Stimulated activated CD4-positive, alpha-beta T cell treated with anti-CD3 and anti-CD28 coated beads, Interleukin-2, amount 100 ng/mL, for 24 hours (primary cell): Measurements from ENCODE around the gene ELOVL5.
A peak's percentile ranks its signal among the peaks of the same experiment; 100 is the strongest.
"Not testable (repeated sequence)": the region's sequence is repeated elsewhere in the genome, so short reads cannot be mapped to it uniquely, and the experiment has no call there.

Experiments
- DNase-seq, 2 donors: peaks; one replicate each; pipeline ENCODE4 v3.0.0-alpha.2; 2020

The ELOVL5 gene, protein sequence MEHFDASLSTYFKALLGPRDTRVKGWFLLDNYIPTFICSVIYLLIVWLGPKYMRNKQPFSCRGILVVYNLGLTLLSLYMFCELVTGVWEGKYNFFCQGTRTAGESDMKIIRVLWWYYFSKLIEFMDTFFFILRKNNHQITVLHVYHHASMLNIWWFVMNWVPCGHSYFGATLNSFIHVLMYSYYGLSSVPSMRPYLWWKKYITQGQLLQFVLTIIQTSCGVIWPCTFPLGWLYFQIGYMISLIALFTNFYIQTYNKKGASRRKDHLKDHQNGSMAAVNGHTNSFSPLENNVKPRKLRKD

DNA sequence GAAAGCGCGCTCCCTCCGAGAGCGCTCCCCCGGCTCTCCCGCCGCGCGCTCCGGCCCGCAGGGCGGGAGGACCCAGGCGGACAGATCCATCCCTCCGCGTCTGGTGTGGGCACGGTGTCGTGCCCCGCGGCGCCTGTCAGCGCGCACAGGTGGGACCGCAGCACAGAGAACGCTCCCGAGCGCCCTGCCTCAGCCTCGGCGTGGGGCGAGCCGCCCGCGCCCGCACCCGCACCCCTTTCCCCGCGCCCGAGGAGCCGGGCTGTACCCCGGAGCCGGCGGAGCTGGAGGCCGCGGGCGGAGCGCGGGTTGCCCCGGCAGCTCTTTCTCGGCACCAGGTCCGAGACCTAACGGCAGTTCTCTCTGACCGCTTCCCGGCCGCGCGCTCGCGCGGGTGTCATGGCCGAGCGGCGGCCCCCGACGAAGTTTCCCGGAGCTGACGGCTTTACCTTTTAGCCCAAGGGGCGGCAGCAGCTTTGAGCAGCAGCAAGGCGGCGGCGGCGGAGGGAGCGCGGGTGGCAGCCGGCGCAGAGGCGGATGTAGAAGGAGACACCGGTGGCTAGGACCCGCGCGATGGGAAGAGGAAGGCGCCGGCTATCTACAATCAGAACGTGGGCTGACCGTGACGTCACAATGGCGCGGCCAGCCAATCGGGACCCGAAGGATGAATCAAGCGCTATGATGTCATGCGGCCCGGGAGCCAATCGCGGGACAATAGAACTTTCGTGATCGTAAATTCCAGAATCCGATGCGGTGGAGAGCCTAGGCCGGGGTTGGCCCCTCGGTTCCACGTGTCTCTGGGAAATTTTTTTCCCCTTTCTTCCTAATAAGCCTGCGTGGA is at the start of gene ELOVL5:
ELOVL5 (minus strand) TSS at position 580 of the 838 bp plus-strand sequence. CDS start 53,251 bp downstream, outside the sequence.
- peak; percentile 97 to 98 for DNase-seq

DNA sequence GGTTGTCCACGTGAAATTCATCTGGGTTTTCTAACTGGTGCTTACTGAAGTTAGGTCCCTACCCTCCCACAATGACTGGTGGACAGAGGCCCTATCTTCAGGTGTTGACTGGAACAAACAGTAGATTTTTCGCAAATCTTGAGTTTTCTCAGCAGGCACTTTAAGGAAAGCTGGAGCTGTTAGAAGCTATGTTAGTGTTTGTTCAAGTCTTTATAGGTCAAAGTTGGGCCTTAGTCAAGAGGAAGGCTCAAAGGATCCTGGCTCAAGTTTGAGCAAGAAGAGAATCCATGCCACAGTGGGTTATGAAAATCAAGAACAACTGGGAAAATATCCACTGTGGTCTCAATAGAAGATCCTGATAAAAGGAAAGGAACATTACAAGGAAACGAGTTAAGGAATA is 48.5 kb upstream of the ELOVL5 start:
- DNase-seq: no peak

- no peak for DNase-seq
Observed at GRCh38 chr6:53395986-53396385, 47.2 kb upstream of the ELOVL5 start.

- no peak for DNase-seq
Observed at GRCh38 chr6:53394704-53395103, 46.0 kb upstream of the ELOVL5 start.

DNA sequence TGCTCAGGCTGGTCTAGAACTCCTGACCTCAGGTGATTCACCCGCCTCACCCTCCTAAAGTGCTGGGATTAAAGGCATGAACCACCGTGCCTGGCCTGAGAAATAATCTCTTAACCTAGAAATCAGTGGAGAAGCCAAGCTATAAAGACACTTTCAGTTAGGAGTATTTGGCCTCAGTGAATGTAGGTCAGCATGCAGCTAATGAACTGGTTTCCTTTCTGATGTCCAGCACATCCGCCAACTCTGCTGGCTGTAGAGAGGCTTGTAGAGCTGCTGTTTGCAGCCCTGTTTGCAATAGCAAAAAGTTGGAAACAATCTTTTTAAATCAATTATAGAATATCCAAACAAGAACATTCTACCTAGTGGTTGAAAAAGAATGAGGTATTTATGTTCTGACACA is 42.4 kb upstream of the ELOVL5 start:
- no peak for DNase-seq

DNA sequence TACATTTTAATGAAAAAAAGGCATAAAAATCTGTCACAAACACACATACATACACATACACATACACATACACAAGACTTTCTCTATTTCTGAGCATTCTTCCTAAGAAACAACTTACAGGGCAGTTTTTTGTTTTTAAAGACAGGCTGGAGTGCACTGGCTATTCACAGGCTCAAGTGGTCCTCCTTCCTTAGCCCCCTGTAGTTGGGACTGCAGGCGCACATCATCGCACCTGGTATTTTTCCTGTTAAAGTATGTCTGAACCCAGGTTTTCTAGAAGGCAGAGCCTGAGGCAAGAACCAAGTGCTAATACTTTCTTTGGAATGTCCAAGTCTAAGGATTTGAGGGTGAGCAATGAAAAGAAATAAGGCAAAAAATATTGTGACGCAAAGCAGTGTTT is 41.3 kb upstream of the ELOVL5 start:
- no peak for DNase-seq

DNA sequence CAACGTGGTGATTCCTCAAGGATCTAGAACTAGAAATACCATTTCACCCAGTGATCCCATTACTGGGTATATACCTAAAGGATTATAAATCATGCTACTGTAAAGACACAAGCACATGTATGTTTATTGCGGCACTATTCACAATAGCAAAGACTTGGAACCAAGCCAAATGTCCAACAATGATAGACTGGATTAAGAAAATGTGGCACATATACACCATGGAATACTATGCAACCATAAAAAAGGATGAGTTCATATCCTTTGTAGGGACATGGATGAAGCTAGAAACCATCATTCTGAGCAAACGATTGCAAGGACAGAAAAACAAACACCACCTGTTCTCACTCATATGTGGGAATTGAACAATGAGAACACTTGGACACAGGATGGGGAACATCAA is 39.9 kb upstream of the ELOVL5 start:
- not testable (repeated sequence) for DNase-seq

DNA sequence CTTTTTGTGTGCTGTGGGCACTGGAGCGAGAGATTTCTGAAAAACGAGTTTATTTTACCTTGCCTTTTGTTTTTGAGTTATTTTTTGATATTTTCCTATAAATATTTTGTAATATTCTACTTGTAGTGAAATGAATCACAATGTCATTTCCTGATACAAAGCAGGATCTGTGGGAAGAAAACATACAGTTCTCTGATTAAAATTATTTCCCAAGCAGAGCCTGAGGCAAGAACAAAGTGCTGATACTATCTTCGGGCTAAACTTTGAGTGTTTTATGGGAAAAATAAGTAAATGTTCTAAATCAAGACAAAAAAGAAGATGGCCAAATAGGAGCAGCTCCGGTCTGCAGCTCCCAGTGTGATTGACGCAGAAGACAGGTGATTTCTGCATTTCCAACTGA is 33.7 kb upstream of the ELOVL5 start:
- no peak for DNase-seq

- DNase-seq: no peak
Observed at GRCh38 chr6:53378208-53378607, 29.5 kb upstream of the ELOVL5 start.

DNA sequence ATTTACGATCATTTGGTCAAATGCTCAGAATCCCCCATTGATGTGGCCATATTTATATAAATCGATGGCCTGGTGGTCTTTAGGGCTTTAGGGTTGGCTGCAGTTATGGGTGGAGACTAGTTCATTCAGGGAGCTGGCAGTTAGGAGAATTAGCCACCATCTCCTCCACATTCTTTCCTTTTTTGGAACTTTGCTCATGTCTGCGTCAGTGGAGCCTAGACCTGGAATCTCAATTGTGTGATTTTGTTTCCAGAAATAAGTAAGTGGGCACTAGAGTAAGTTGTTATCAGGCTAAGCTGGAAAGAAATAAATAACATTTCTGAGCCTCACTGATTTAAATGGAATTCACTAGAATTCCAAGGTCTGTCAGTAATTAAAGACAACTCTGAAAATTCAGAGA is 29.0 kb upstream of the ELOVL5 start:
- no peak for DNase-seq

GRCh38 chr6:53377289-53377688 is 28.5 kb upstream of the ELOVL5 start:
- DNase-seq: no peak

GRCh38 chr6:53376661-53377226 is 28.0 kb upstream of the ELOVL5 start:
- DNase-seq: no peak

GRCh38 chr6:53375847-53376246 is 27.1 kb upstream of the ELOVL5 start:
- no peak for DNase-seq

GRCh38 chr6:53373638-53374037 is 24.9 kb upstream of the ELOVL5 start:
- DNase-seq: no peak

DNA sequence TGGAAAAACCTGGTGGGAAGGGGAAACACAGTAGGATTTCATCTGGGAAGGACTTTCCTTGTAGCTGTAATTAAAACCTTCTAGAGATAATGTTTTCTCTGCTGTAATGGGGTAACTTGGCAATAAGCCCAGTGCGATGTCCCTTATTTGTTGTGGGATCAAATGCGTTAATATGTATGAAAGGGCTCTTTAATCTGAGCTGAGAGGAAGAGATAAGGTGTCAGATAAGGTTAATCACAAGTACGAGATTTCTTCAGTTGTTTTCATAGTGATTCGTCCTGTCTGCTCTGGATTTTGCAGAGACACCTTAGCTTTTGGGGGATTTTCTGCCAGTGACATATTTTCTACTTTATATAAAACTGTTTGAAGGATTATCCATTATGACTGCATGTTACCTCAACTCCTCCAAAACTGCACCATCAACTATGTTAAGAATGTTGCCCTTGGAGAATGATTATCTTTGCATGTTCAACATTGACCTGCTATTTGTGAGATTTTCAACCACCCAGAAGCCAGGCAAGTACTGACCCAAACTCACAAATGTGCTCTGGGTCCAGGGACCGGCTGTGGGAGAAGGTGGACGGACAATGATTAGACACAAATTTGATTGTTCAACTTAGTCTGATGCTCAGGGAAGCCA is 21.2 kb upstream of the ELOVL5 start:
- no peak for DNase-seq

DNA sequence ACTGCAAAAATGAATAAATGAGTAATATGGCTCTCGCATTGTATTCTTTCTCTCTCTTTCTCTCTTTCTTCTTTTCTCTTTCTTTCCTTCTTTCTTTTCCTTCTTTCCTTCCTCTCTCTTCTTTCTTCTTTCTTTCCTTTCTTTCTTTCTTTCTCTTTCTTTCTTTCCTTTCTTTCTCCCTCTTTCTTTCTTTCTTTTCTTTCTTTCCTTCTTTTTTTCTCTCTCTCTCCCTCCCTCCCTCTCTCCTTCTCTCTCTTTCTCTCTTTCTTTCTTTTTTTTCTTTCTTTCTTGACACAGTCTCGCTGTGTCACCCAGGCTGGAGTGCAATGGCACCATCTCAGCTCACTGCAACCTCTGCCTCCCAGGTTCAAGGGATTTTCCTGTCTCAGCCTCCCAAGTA is 20.3 kb upstream of the ELOVL5 start:
- DNase-seq: no peak

DNA sequence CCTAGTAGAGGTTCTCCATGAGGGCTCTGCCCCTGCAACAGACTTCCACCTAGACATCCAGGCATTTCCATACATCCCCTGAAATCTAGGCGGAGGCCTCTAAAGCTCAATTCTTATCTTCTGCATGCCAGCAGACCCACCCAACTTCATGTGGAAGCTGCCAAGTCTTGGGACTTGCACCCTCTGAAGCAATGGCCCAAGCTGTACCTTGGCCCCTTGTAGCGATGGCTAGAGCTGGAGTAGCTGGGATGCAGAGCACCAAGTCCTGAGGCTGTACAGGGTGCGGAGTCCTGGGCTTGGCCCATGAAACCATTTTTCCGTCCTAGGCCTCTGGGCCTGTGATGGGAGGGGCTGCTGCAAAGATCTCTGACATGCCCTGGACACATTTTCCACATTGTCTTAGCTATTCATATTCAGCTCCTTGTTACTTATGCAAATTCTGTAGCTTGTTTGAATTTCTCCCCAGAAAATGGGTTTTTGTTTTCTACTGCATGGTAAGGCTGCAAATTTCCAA is 17.4 kb upstream of the ELOVL5 start:
- no peak for DNase-seq

DNA sequence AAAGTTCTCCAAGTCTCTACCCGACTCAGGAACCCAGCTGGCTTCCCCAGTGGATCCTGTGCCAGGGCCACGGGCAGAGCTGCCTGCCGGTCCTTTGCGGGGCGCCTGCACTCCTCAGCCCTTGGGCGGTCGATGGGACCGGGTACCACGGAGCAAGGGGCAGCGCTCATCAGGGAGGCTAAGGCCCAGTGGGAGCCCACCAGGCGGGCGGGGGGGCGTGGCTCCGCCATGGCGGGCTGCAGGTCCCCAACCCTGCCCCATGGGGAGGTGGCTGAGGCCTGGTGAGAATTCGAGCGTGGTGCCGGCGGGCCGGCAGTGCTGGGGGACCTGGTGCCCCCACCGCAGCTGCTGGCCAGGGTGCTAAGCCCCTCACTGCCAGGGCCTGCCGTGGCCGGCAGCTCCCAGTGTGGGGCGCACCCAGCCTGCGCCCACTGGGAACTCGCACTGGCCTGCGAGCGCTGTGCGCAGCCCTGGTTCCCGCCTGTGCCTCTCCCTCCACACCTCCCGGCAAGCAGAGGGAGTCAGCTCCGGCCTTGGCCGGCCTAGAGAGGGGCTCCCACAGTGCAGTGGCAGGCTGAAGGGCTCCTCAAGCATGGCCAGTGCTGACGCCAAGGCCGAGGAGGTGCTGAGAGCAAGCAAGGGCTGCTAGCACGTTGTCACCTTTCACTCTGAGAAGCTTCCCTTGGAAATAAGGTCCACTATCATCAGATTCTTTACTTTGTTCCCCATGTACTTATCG is 14.8 kb upstream of the ELOVL5 start:
- no peak for DNase-seq

DNA sequence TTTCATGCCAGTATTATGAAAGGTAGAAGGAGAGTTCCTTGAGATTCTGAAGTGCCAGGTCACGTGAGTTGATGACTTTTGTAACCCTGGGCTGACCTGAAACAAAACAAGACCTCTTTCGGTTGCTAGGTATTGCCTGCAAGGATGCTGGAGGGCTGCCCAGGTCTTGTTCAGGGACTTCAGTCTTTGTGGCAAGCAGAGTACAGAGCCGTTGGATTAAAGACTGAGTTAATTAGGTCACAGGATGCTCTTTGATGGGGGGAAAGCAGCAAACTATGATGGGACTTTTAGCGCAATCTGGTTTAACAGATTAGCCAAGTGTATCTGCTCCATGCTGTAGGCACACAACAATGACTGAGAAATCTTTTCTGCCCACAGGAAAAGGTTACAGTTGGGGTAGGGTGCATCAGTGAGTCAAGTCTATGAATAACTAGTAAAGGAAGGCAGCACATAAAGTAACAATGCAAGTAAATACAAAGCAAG is 12.8 kb upstream of the ELOVL5 start:
- peak; percentile 25 to 50 for DNase-seq

- DNase-seq: no peak
Observed at GRCh38 chr6:53360093-53360912, 11.6 kb upstream of the ELOVL5 start.

- DNase-seq: no peak
Observed at GRCh38 chr6:53359843-53360092, 11.0 kb upstream of the ELOVL5 start.
